ENCODE data around the gene CYB561.
A peak's percentile ranks its signal among the peaks of the same experiment; 100 is the strongest.

The CYB561 gene

GRCh38 chr17:63405741-63406261 lies 40.3 kb downstream of the CYB561 start:
- peak in 1 of 2 experiments; percentile 73 for DNase-seq

GRCh38 chr17:63405020-63405419 lies 41.1 kb downstream of the CYB561 start:
- no peak for DNase-seq

- no peak for DNase-seq
Measured at GRCh38 chr17:63402431-63403212, 43.5 kb downstream of the CYB561 start.

GRCh38 chr17:63399856-63400255 lies 46.2 kb downstream of the CYB561 start:
- DNase-seq, result no peak

GRCh38 chr17:63399316-63399715 lies 46.8 kb downstream of the CYB561 start:
- no peak for DNase-seq

GRCh38 chr17:63398680-63399079 lies 47.4 kb downstream of the CYB561 start:
- DNase-seq, result no peak

GRCh38 chr17:63395075-63395805 lies 50.9 kb downstream of the CYB561 start:
- no peak for DNase-seq

GRCh38 chr17:63390090-63390489 lies 56.0 kb downstream of the CYB561 start:
- DNase-seq, result no peak

GRCh38 chr17:63387656-63388340 lies 58.3 kb downstream of the CYB561 start:
- DNase-seq, result no peak

- no peak for DNase-seq
Measured at GRCh38 chr17:63382826-63383225, 63.3 kb downstream of the CYB561 start.
